OCI-LY7 (cell line): ENCODE measurements around the gene CXCR3. TPM values are rescaled to one million over a fixed set of nuclear protein-coding genes. Genes with fewer than 3 reads are reported as not detected.

Source experiments
- BruUV-seq: library from RNA; stranded (reverse); fragments of 400-500 nt; replicated peaks from 2 replicates; lab custom pipeline; 2021; lab: Mats Ljungman, UMichigan
- CTCF ChIA-PET: fragments of 300-600 bp; sonication (Branson Sonifier 250); formaldehyde crosslinking; loops from one replicate; lab custom pipeline; 2022; ENCODE audit warnings: antibody characterized with exemption; ENCODE audit not compliant: unreplicated experiment; lab: Charles Lee
- POLR2A ChIA-PET: fragments of 300-600 bp; sonication (Branson Sonifier 250); formaldehyde crosslinking; loops from one replicate; lab custom pipeline; 2022; ENCODE audit warnings: antibody characterized with exemption; lab: Charles Lee
- DNase-seq: peaks from one replicate; pipeline ENCODE4 v3.0.0-alpha.2; 2015; ENCODE audit warnings: low spot score
- H2AFZ ChIP-seq: fragments of 200-600 bp; sonication (generic), shearing (Covaris generic); 2 replicates; pipeline ENCODE4 v1.6.1; 2014; ENCODE audit warnings: mild to moderate bottlenecking, antibody characterized with exemption, low read length, moderate library complexity
- H3K27ac ChIP-seq: fragments of 200-600 bp; sonication (generic); 2 replicates; pipeline ENCODE4 v1.5.1; 2014; ENCODE audit warnings: mixed run types, low read depth, mild to moderate bottlenecking, moderate library complexity, low read length, inconsistent platforms; ENCODE audit not compliant: poor library complexity, severe bottlenecking
- H3K36me3 ChIP-seq: fragments of 200-600 bp; sonication (generic); 2 replicates; pipeline ENCODE4 v1.6.1; 2014; ENCODE audit warnings: mild to moderate bottlenecking, antibody characterized with exemption, low read length, moderate library complexity, mixed read lengths; ENCODE audit not compliant: insufficient read depth
- H3K4me1 ChIP-seq: fragments of 200-600 bp; sonication (generic); 2 replicates; pipeline ENCODE4 v1.5.1; 2014; ENCODE audit warnings: mild to moderate bottlenecking, low read length; ENCODE audit not compliant: insufficient read depth, poor library complexity, severe bottlenecking
- H3K4me2 ChIP-seq: fragments of 200-600 bp; sonication (generic); 2 replicates; pipeline ENCODE4 v1.6.1; 2014; ENCODE audit warnings: mild to moderate bottlenecking, low read length
- H3K4me3 ChIP-seq: fragments of 200-600 bp; sonication (generic); 2 replicates; pipeline ENCODE4 v1.5.1; 2014; ENCODE audit warnings: mild to moderate bottlenecking, low read depth, low read length; ENCODE audit not compliant: poor library complexity, severe bottlenecking
- H3K79me2 ChIP-seq: fragments of 200-600 bp; sonication (generic); 2 replicates; pipeline ENCODE4 v1.6.1; 2016; ENCODE audit warnings: low read depth, mild to moderate bottlenecking, low read length, moderate library complexity, mixed read lengths; ENCODE audit not compliant: insufficient read depth
- H3K9me2 ChIP-seq: fragments of 200-600 bp; sonication (generic); 2 replicates; pipeline ENCODE4 v1.6.1; 2016; ENCODE audit warnings: mild to moderate bottlenecking, low read length, mixed read lengths; ENCODE audit not compliant: insufficient read depth
- H3K9me3 ChIP-seq: fragments of 200-600 bp; sonication (generic); 2 replicates; pipeline ENCODE4 v1.6.1; 2014; ENCODE audit warnings: mild to moderate bottlenecking, mixed run types, low read length, mixed read lengths
- H4K20me1 ChIP-seq: fragments of 200-600 bp; sonication (generic); 2 replicates; pipeline ENCODE4 v1.6.1; 2014; ENCODE audit warnings: mild to moderate bottlenecking, antibody characterized with exemption, low read length, moderate library complexity, mixed read lengths; ENCODE audit not compliant: insufficient read depth
- CTCF ChIP-seq: fragments of 200-600 bp; sonication (generic); conservative IDR thresholded peaks from 2 replicates; pipeline ENCODE4 v1.5.1; 2014; ENCODE audit warnings: mild to moderate bottlenecking, antibody characterized with exemption, low read length, moderate library complexity, mixed read lengths
- EZH2phosphoT487 ChIP-seq: fragments of 200-600 bp; sonication (generic); IDR thresholded peaks from 2 replicates; pipeline ENCODE4 v1.6.1; 2018; ENCODE audit warnings: low read depth, borderline replicate concordance, mild to moderate bottlenecking, mixed run types, antibody characterized with exemption, low read length, moderate library complexity, mixed read lengths
- intact Hi-C: fragments of 100-400 bp; cut with micrococcal nuclease; formaldehyde crosslinking; loops from one replicate; pipeline ENCODE4 v1.10.0; 2022; ENCODE audit not compliant: unreplicated experiment
- total RNA-seq, 2 experiments: library from RNA; depleted of rRNA in 1 of 2; stranded (reverse); fragments of >200 nt in 1 of 2; shearing (Covaris generic) in 1 of 2; gene quantifications; 2 replicates each; pipeline ENCODE4 v1.2.3, GENCODE V29; 2014 to 2022

Gene CXCR3
- total RNA-seq, 2 experiments from 2014 or later = not detected

DNA sequence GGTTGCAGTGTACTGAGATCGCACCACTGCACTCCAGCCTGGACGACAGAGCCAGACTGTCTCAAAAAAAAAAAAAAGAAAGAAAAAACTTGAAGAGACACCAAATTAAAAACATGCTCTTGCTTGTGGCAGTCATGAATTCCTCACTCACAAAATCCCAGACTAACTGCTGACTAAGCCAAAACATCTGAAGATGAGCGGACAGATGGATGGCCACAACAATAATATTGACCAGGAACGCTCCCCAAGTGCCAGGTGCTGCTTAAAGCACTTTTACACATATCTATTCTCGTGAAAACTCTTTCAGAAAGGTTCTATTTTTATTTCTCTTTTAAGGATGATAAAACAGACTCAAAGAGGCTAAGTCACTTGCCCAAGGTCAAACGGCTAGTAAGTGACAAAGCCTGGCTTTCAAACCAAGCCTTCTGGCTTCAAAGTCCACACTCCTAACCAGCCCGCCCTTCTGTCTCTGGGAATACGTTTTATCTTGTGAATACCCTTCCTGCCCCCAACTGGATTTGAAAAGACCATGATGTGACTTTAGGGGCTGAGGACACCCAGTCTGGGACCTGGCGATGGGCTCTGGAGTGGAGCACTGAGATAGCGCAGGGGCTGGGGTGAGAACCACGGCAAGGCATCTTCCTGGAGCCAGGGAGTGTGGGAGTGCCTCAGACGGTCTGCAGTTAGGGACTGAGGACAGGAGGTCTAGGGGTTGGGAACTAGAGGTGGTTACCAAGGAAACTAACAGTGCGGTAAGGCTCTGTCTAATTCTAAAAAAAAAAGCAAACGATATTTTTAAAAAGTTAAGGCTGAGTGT lies 9.5 kb upstream of the CXCR3 start:
- no peak for DNase-seq
- Histone ChIP-seq H3K4me2 (no peak overlapping the region), H2AFZ (no peak overlapping the region), H3K36me3 (no peaks in the 10 kb centered on the region), H3K4me3 (no peak overlapping the region), H4K20me1 (no peaks in the 10 kb centered on the region), H3K9me3 (no peaks in the 10 kb centered on the region), H3K79me2 (no peaks in the 10 kb centered on the region), H3K4me1 (peaks cover 38% of the 10 kb centered on the region), H3K9me2 (no peaks in the 10 kb centered on the region), H3K27ac (no peak overlapping the region)
- BruUV-seq = no TSS peak
- intact Hi-C loops = no loop called here
- ChIA-PET POLR2A (no interaction called here), CTCF (interaction anchor here (0.6 kb wide), 1 partner anchor 9 kb away, joined by 3 read pairs; no protein-coding TSS in a partner anchor)
- TF ChIP-seq CTCF (no peak), EZH2phosphoT487 (no peak)

- no TSS peak for BruUV-seq
These were observed 8.3 kb upstream of the CXCR3 start for GRCh38 chrX:71626576-71626975.

More at GRCh38 chrX:71626576-71626975, 8.3 kb upstream of the CXCR3 start:
- Histone ChIP-seq H3K79me2 (no peaks in the 10 kb centered on the region), H3K4me3 (no peak overlapping the region), H3K36me3 (no peaks in the 10 kb centered on the region), H3K4me1 (peaks cover 50% of the 10 kb centered on the region), H4K20me1 (no peaks in the 10 kb centered on the region), H3K27ac (no peak overlapping the region), H3K9me3 (no peaks in the 10 kb centered on the region), H3K9me2 (no peaks in the 10 kb centered on the region), H3K4me2 (no peak overlapping the region), H2AFZ (no peak overlapping the region)
- POLR2A ChIA-PET = no interaction called here
- CTCF ChIA-PET = no interaction called here
- no peak for DNase-seq
- TF ChIP-seq CTCF (no peak), EZH2phosphoT487 (no peak)
- intact Hi-C loops = no loop called here
